ENCODE data around the gene DBI. TPM values are rescaled to one million over a fixed set of nuclear protein-coding genes. Genes with fewer than 3 reads are reported as not detected.

Gene DBI
- total RNA-seq: 11.2 TPM

- TF ChIP-seq CTCF (IDR thresholded peaks at IDR 0.05): no peak
- Histone ChIP-seq H3K4me3 (peak within 1 kb of the TSS; percentile 75 to 80), H3K4me1 (peaks cover 5 to 18% of the 10 kb centered on the region in 2 donors), H3K27me3 (no peaks in the 10 kb centered on the region), H3K36me3 (peaks cover 27 to 29% of the 10 kb centered on the region in 2 donors), H3K9me3 (no peaks in the 10 kb centered on the region), H3K27ac (peak within 1 kb of the TSS; percentile 80 to 84)
- intact Hi-C loops (cut with DNase I): loop anchor here (2.0 to 10.0 kb wide), 12 partner anchors 66 to 1552 kb away; partner anchors contain the start of genes CFAP221, DDX18, EPB41L5 and INSIG2
- peak; percentile 82 to 97 for DNase-seq (ENCODE audit: low spot score in 2 of 2)
Measured at GRCh38 chr2:119366649-119367471, at the start of gene DBI, which contains the start of gene C2orf76. DBI (plus strand) TSS chr2:119366977; CDS start chr2:119367052, 75 bp downstream. C2orf76 (minus strand) TSS chr2:119366834; CDS start chr2:119339959, 26,875 bp downstream.

GRCh38 chr2:119317554-119317953 lies 49.2 kb upstream of the DBI start:
- DNase-seq (ENCODE audit: low spot score in 2 of 2): no peak
- no peaks in the 10 kb centered on the region for H3K36me3 ChIP-seq
- no peak for TF ChIP-seq CTCF (IDR thresholded peaks at IDR 0.05)
- H3K27ac ChIP-seq: no peak overlapping the region
- H3K4me3 ChIP-seq: no peak overlapping the region
- H3K27me3 ChIP-seq: no peaks in the 10 kb centered on the region
- intact Hi-C loops (cut with DNase I): no loop called here
- H3K4me1 ChIP-seq: no peaks in the 10 kb centered on the region
- H3K9me3 ChIP-seq: no peaks in the 10 kb centered on the region

- no peaks in the 10 kb centered on the region for H3K9me3 ChIP-seq
- H3K4me1 ChIP-seq: no peaks in the 10 kb centered on the region
- no peak overlapping the region for H3K27ac ChIP-seq
- no peak overlapping the region for H3K4me3 ChIP-seq
- no peak for TF ChIP-seq CTCF (IDR thresholded peaks at IDR 0.05)
- DNase-seq (ENCODE audit: low spot score in 2 of 2): no peak
- H3K36me3 ChIP-seq: no peaks in the 10 kb centered on the region
- intact Hi-C loops (cut with DNase I): no loop called here
- H3K27me3 ChIP-seq: no peaks in the 10 kb centered on the region
Measured at GRCh38 chr2:119319593-119319992, 47.2 kb upstream of the DBI start.

GRCh38 chr2:119323459-119323858 lies 43.3 kb upstream of the DBI start:
- no peak for TF ChIP-seq CTCF (IDR thresholded peaks at IDR 0.05)
- no peak overlapping the region for H3K4me3 ChIP-seq
- no peaks in the 10 kb centered on the region for H3K9me3 ChIP-seq
- no peak for DNase-seq (ENCODE audit: low spot score in 2 of 2)
- no peak overlapping the region for H3K27ac ChIP-seq
- H3K27me3 ChIP-seq: no peaks in the 10 kb centered on the region
- H3K4me1 ChIP-seq: no peaks in the 10 kb centered on the region
- no peaks in the 10 kb centered on the region for H3K36me3 ChIP-seq
- intact Hi-C loops (cut with DNase I): no loop called here

- TF ChIP-seq CTCF (IDR thresholded peaks at IDR 0.05): no peak
- Histone ChIP-seq H3K27me3 (no peaks in the 10 kb centered on the region), H3K36me3 (no peaks in the 10 kb centered on the region), H3K27ac (no peak overlapping the region), H3K4me3 (no peak overlapping the region), H3K9me3 (no peaks in the 10 kb centered on the region), H3K4me1 (no peaks in the 10 kb centered on the region)
- intact Hi-C loops (cut with DNase I): no loop called here
- no peak for DNase-seq (ENCODE audit: low spot score in 2 of 2)
Measured at GRCh38 chr2:119324685-119325270, 42.0 kb upstream of the DBI start.

All from ascending aorta (tissue), 2 donors.